C4-2B (cell line): ENCODE data around the gene DUOX2.

ENCODE experiments used
- ZFX ChIP-seq: fragments of 450-650 bp; IDR thresholded peaks from 2 replicates; pipeline ENCODE4 v1.6.1; 2017
- TF ChIP-seq, protein P1 (sequence below): fragments of 450-650 bp; conservative IDR thresholded peaks from 2 replicates; pipeline ENCODE4 v1.5.1; 2017; ENCODE audit warnings: mild to moderate bottlenecking

DNA sequence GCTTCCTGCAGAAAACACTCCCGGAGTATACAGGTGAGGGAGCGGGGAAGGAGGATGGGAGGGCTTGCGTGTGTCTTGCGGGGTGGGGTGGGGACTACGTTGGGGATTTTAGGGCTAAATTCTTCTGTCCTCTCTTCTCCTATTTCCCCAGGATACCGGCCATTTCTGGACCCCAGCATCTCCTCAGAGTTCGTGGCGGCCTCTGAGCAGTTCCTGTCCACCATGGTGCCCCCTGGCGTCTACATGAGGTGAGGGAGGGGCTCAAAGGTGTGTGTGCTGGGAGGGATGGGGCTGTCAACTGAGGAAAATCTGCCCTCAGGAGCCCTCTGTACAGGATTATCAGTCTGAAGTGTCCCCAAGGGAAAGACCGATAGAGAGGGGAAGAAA, 22.4 kb upstream of the DUOX2 start:
- TF ChIP-seq, protein P1, sequence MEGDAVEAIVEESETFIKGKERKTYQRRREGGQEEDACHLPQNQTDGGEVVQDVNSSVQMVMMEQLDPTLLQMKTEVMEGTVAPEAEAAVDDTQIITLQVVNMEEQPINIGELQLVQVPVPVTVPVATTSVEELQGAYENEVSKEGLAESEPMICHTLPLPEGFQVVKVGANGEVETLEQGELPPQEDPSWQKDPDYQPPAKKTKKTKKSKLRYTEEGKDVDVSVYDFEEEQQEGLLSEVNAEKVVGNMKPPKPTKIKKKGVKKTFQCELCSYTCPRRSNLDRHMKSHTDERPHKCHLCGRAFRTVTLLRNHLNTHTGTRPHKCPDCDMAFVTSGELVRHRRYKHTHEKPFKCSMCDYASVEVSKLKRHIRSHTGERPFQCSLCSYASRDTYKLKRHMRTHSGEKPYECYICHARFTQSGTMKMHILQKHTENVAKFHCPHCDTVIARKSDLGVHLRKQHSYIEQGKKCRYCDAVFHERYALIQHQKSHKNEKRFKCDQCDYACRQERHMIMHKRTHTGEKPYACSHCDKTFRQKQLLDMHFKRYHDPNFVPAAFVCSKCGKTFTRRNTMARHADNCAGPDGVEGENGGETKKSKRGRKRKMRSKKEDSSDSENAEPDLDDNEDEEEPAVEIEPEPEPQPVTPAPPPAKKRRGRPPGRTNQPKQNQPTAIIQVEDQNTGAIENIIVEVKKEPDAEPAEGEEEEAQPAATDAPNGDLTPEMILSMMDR, result no peak
- no peak for TF ChIP-seq ZFX
